Globus pallidus (tissue), 1 donor: ENCODE results near the gene APOM.

ENCODE experiments used
- DNase-seq: peaks from one replicate; pipeline ENCODE4 v3.0.0-alpha.2; 2015; ENCODE audit warnings: low spot score

Gene APOM

GRCh38 chr6:31655349-31656237 is at the start of gene APOM:
APOM (plus strand) TSS chr6:31655894; CDS start chr6:31655967, 73 bp downstream.
- no peak for DNase-seq

GRCh38 chr6:31607317-31607716 is 48.4 kb upstream of the APOM start:
- DNase-seq: no peak

- DNase-seq: no peak
Measured at GRCh38 chr6:31609519-31610406, 45.9 kb upstream of the APOM start.

- no peak for DNase-seq
Measured at GRCh38 chr6:31610968-31611367, 44.7 kb upstream of the APOM start.

- peak; percentile 51 for DNase-seq
Measured at GRCh38 chr6:31614075-31614619, 41.5 kb upstream of the APOM start.

- DNase-seq: peak; percentile 61
Measured at GRCh38 chr6:31614684-31615578, 40.8 kb upstream of the APOM start, which contains the start of gene AIF1. AIF1 (plus strand) TSS chr6:31615234; CDS start chr6:31615330, 96 bp downstream.

GRCh38 chr6:31615748-31616147 is 39.9 kb upstream of the APOM start:
- peak; percentile 27 for DNase-seq

- no peak for DNase-seq
Measured at GRCh38 chr6:31617010-31617409, 38.7 kb upstream of the APOM start.

GRCh38 chr6:31619805-31620585 is 35.7 kb upstream of the APOM start:
- peak; percentile 99 for DNase-seq

- DNase-seq: peak; percentile 71
Measured at GRCh38 chr6:31620586-31621319, 34.9 kb upstream of the APOM start, which contains the start of gene PRRC2A. PRRC2A (plus strand) TSS chr6:31620715; CDS start chr6:31622790, 2,075 bp downstream.

GRCh38 chr6:31621320-31621939 is 34.3 kb upstream of the APOM start:
- DNase-seq: no peak

- DNase-seq: no peak
Measured at GRCh38 chr6:31621991-31622390, 33.7 kb upstream of the APOM start.

- DNase-seq: no peak
Measured at GRCh38 chr6:31622684-31623091, 33.0 kb upstream of the APOM start.

- DNase-seq: no peak
Measured at GRCh38 chr6:31624070-31624469, 31.6 kb upstream of the APOM start.

- DNase-seq: no peak
Measured at GRCh38 chr6:31626952-31627351, 28.7 kb upstream of the APOM start.

- DNase-seq: no peak
Measured at GRCh38 chr6:31627690-31628287, 27.9 kb upstream of the APOM start.

- no peak for DNase-seq
Measured at GRCh38 chr6:31629014-31629413, 26.7 kb upstream of the APOM start.

- DNase-seq: no peak
Measured at GRCh38 chr6:31630177-31630934, 25.3 kb upstream of the APOM start.
